ENCODE results near the gene OSCAR. TPM values are rescaled to one million over a fixed set of nuclear protein-coding genes. Genes with fewer than 3 reads are reported as not detected.
A peak's percentile ranks its signal among the peaks of the same experiment; 100 is the strongest.

Gene OSCAR, protein sequence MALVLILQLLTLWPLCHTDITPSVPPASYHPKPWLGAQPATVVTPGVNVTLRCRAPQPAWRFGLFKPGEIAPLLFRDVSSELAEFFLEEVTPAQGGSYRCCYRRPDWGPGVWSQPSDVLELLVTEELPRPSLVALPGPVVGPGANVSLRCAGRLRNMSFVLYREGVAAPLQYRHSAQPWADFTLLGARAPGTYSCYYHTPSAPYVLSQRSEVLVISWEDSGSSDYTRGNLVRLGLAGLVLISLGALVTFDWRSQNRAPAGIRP
- 1 to 10 TPM in 1 of 4 donors, under 1 TPM in 1, not detected in 2; 0.70 to 1.7 TPM for total RNA-seq

DNA sequence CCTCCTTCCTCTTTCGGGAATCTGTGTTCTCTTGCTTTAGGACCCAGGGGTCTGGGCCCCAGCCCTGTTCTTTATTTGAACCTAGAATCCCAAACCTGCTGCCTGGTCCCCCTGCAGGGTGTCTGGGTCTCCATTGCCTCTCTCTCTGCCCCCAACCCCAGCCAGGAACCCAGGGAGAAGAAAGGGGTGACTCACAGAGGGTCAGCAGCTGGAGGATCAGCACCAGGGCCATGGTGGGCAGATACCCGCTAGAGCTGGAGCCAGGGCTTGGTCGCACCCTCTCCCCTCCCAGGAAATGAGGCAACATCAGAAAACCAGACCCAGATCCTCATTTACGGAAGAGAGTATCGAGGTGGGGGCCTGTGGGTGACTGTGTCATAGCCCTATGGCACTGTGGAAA lies at the start of gene OSCAR:
OSCAR (minus strand) TSS at position 243 of the 400 bp plus-strand sequence; CDS start at position 232, 11 bp downstream.
- Histone ChIP-seq H3K9me3 (no peaks in the 10 kb centered on the region), H3K4me1 (peaks cover 0 to 22% (median 11%) of the 10 kb centered on the region in 4 donors), H3K4me3 (no peak within 1 kb of the TSS), H3K36me3 (peaks cover 0 to 4% (median 0%) of the 10 kb centered on the region in 3 donors), H3K27me3 (no peaks in the 10 kb centered on the region), H3K27ac (no peak within 1 kb of the TSS)
- TF ChIP-seq, protein P1, sequence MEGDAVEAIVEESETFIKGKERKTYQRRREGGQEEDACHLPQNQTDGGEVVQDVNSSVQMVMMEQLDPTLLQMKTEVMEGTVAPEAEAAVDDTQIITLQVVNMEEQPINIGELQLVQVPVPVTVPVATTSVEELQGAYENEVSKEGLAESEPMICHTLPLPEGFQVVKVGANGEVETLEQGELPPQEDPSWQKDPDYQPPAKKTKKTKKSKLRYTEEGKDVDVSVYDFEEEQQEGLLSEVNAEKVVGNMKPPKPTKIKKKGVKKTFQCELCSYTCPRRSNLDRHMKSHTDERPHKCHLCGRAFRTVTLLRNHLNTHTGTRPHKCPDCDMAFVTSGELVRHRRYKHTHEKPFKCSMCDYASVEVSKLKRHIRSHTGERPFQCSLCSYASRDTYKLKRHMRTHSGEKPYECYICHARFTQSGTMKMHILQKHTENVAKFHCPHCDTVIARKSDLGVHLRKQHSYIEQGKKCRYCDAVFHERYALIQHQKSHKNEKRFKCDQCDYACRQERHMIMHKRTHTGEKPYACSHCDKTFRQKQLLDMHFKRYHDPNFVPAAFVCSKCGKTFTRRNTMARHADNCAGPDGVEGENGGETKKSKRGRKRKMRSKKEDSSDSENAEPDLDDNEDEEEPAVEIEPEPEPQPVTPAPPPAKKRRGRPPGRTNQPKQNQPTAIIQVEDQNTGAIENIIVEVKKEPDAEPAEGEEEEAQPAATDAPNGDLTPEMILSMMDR (IDR thresholded peaks at IDR 0.05), result no peak
- TF ChIP-seq POLR2A (IDR thresholded peaks at IDR 0.05), result no peak
- peak in 1 of 3 donors; percentile 47 for DNase-seq

DNA sequence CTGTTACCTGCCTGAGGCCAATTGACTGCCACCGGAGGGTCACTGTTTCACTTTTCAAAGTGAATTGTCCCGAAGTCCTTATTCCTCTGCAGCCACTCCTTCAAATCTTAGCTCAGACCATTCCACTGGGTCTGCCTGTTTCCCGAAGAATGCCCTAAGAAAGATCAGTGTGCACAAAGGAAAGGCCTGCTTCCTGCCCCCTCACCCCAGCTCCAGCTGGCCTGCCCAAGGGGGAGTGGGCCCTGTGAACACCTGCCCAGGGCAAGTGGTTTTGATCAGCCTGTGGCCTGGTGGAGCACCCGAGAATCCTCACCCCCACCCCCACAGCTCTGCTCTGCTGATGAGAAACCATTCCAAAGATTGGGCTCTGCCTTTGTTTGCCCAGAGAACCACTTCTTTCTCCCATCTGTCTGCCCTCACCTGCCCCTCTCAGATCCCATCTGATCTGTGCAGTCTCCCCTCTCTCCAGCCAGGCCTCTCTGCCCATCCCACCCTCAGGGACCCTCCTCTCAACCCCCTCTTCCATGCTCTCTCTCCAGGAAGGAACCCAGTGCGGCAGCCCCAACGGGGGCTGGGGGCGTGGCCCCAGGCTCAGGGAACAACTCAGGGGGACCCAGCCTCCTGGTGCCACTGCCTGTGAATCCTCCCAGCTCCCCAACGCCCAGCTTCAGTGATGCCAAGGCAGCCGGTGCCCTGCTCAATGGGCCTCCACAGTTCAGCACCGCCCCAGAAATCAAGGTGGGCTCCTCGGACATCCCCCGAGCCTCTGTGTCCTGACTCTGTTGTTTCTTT lies 48.6 kb upstream of the OSCAR start:
- Histone ChIP-seq H3K36me3 (peaks cover 0 to 100% (median 0%) of the 10 kb centered on the region in 3 donors), H3K4me3 (no peak overlapping the region), H3K9me3 (no peaks in the 10 kb centered on the region), H3K27ac (no peak overlapping the region), H3K4me1 (no peaks in the 10 kb centered on the region), H3K27me3 (no peaks in the 10 kb centered on the region)
- TF ChIP-seq, protein P1 (IDR thresholded peaks at IDR 0.05), result no peak
- TF ChIP-seq POLR2A (IDR thresholded peaks at IDR 0.05), result no peak
- DNase-seq, result no peak

DNA sequence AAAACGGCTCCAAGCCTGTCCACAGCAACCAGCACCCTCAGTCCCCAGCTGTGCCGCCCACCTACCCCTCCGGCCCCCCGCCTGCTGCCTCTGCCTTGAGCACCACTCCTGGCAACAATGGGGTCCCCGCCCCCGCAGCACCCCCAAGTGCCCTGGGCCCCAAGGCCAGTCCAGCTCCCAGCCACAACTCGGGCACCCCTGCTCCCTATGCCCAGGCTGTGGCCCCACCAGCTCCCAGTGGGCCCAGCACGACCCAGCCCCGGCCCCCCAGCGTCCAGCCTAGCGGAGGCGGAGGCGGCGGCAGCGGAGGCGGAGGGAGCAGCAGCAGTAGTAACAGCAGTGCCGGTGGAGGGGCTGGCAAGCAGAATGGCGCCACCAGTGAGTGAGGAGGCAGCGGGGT lies 47.6 kb upstream of the OSCAR start:
- Histone ChIP-seq H3K4me3 (no peak overlapping the region), H3K36me3 (peaks cover 0 to 100% (median 0%) of the 10 kb centered on the region in 3 donors), H3K27me3 (no peaks in the 10 kb centered on the region), H3K9me3 (no peaks in the 10 kb centered on the region), H3K27ac (no peak overlapping the region), H3K4me1 (no peaks in the 10 kb centered on the region)
- DNase-seq, result no peak
- TF ChIP-seq, protein P1 (IDR thresholded peaks at IDR 0.05), result no peak
- TF ChIP-seq POLR2A (IDR thresholded peaks at IDR 0.05), result no peak

DNA sequence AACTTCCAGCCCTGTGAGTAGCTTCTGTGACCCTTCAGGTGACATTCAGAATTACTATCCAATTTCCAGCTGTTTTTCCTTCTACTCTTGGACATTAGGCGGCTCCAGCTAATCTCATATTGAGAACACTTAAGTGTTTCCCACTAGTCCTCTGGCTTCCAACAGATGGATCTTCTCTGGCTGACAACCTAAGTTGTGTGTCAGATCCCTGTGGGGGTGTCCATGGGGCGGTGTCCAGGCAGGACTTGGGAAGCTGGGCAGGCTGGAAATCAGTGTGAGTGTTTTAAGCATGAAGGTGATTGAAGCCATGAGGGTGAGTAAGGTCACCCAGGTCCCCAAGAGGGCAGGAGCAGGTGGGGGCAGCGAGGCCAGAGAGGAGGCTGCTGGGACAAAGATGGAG lies 47.1 kb upstream of the OSCAR start:
- Histone ChIP-seq H3K36me3 (peaks cover 0 to 100% (median 0%) of the 10 kb centered on the region in 3 donors), H3K4me3 (no peak overlapping the region), H3K4me1 (no peaks in the 10 kb centered on the region), H3K27me3 (no peaks in the 10 kb centered on the region), H3K27ac (no peak overlapping the region), H3K9me3 (no peaks in the 10 kb centered on the region)
- no peak for TF ChIP-seq POLR2A (IDR thresholded peaks at IDR 0.05)
- TF ChIP-seq, protein P1 (IDR thresholded peaks at IDR 0.05), result no peak
- DNase-seq, result no peak

DNA sequence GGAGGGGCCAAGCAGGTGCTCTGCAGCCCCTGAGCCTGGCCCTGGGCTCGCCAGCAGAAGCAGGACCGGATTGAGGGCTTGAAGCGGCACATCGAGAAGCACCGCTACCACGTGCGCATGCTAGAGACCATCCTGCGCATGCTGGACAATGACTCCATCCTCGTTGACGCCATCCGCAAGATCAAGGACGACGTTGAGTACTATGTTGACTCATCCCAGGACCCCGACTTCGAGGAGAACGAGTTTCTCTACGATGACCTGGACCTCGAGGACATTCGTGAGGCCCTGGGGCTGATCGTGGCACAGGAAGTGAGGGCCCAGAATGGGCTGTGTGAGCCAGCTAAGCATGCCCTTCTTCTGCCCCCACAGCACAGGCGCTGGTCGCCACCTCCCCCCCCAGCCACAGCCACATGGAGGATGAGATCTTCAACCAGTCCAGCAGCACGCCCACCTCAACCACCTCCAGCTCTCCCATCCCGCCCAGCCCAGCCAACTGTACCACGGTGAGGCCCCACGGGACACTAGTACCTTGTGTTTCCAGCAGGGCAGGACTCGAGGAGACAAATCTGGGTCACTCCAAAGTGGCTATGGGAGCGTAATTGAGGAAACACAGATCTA lies 45.0 kb upstream of the OSCAR start:
- peaks cover 0 to 9% (median 0%) of the 10 kb centered on the region in 4 donors for H3K4me1 ChIP-seq

More for the DNA sequence above, 45.0 kb upstream of the OSCAR start:
- Histone ChIP-seq H3K27ac (no peak overlapping the region), H3K27me3 (no peaks in the 10 kb centered on the region), H3K9me3 (no peaks in the 10 kb centered on the region), H3K36me3 (peaks cover 0 to 94% (median 0%) of the 10 kb centered on the region in 3 donors), H3K4me3 (no peak overlapping the region)
- no peak for DNase-seq
- TF ChIP-seq, protein P1 (IDR thresholded peaks at IDR 0.05), result no peak
- TF ChIP-seq POLR2A (IDR thresholded peaks at IDR 0.05), result no peak
